HG03442 (cell line): Measurements from ENCODE around the gene RAET1E.
"Not testable (repeated sequence)": the region's sequence is repeated elsewhere in the genome, so short reads cannot be mapped to it uniquely, and the experiment has no call there.

Experiments
- ATAC-seq: cut with Tn5 transposase; IDR thresholded peaks from one replicate; pipeline ENCODE4 v1.9.1; 2021; ENCODE audit warnings: mild to moderate bottlenecking, moderate library complexity; ENCODE audit not compliant: unreplicated experiment

Gene RAET1E

DNA sequence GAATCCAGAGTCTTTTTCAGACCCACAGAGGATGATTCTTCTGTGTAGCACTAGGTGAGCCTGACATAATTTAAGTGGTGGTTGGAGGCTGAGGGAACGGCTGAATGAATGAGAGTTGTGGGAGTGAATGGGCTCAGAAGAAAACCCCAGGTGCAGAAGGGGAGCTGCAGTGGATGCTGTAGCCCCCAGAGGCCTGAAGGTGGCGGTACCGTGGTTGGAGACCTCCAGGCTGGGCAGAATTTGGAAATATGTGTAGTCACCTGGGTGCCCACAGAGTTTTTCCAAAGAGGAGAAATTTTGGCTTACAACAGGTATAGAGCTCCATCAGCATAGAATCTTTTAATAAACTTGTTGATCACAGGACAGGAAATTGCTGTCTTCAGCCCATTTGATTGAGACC is 31.5 kb upstream of the RAET1E start:
- ATAC-seq: no peak

GRCh38 chr6:149927025-149927424 is 29.1 kb upstream of the RAET1E start:
- ATAC-seq: not testable (repeated sequence)

GRCh38 chr6:149925974-149926777 is 28.3 kb upstream of the RAET1E start:
- ATAC-seq: no peak

- no peak for ATAC-seq
Measured at GRCh38 chr6:149925253-149925973, 27.5 kb upstream of the RAET1E start.

GRCh38 chr6:149924933-149925252 is 27.0 kb upstream of the RAET1E start:
- ATAC-seq: no peak

- ATAC-seq: no peak
Measured at GRCh38 chr6:149924206-149924932, 26.5 kb upstream of the RAET1E start.

GRCh38 chr6:149923327-149923986 is 25.5 kb upstream of the RAET1E start:
- no peak for ATAC-seq

DNA sequence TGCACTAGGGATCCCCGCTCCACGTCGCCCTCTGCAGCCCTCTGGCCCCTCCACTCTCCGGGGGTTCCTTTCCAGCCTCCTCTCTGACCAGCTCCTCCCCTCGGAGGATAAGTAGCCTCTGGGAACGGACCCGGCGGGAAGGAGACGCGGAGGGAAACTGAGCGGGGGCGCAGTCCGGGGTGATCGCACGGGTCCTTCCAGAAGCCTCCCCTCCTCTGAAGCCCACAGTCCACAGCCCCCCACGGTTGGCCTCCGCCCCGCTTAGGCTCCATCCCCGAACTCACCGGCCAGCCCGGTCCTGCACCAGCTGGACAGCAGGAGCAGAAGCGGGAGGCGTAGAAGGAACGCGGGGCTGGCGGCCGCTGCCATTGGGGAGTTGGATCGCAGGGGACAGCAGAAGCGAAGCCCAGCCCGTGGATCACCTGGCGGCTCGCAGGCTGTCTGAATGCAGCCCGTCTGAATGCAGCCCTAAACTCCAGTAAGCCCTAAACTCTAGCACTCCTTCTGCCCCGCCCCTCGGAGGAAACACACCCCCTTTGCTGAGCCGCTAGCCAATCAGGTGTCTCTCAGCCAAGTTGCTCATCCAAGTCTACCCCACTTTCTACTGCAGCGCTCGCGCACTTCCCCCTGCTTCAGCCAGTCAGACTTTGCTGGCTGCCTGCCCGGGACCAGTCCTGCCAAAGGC is 24.9 kb upstream of the RAET1E start, which contains the start of gene RAET1G:
RAET1G (minus strand) TSS at position 480 of the 685 bp plus-strand sequence; CDS start at position 369, 111 bp downstream.
- no peak for ATAC-seq

- ATAC-seq: not testable (repeated sequence)
Measured at GRCh38 chr6:149922091-149922490, 24.2 kb upstream of the RAET1E start.

DNA sequence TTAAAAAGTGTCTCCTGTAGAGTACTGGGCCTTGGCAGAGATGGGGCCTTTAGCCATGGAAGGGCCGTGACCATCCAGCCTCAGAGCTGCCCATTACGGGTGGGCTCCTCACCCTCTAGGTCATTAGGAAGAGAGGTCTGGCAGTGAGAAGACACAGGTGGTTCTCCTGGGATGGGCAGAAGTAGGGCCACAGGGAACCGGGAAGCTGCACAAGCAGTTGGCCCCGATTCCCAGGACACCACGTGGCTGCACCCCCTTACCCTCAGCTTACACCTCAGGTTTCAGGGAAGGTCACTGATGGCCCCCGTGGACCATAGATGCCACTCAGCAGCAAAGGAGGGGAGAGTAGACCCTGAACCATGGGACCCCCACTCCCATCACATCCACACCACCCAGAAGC is 23.4 kb upstream of the RAET1E start:
- no peak for ATAC-seq

DNA sequence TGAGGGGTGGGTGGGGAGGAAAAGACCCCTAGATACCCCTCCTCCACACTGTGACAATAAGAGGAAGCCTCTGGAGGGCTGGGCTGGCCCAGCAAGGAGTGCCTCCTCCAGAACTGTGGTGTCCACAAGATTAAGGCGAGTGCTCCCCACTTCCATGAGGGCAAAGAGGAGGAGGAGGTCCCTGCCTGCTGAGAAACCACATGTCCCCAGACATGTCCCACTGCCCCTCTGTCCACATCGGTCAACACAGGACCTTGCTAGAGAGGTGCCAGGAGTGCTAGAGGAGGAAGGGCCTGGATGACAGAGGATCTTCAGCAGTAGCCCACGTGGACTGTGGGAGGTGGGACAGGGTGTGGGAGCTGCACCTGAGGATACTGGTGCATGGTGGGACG is 21.9 kb upstream of the RAET1E start:
- ATAC-seq: no peak

GRCh38 chr6:149919126-149919833 is 21.4 kb upstream of the RAET1E start:
- not testable (repeated sequence) for ATAC-seq

- ATAC-seq: no peak
Measured at GRCh38 chr6:149918151-149918905, 20.4 kb upstream of the RAET1E start.

DNA sequence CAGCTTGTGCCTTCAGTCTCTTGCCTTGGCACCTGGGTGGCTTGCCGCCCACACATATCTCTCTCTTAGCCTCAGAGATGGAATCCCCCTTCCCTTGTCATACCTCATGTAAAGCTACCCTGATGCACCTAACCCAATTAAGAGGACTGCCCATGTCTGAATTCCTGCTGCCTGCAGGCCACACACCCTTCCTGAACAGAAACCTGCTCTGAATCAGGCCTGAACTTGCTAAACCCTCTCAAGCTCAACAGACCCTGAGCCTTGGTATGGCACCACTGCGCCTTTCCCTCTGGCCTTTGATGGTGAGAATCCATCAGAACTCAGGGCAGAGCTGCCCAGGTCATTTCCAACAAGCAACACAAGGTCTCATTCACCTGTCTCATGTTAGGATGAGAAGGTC is 19.8 kb upstream of the RAET1E start:
- ATAC-seq: no peak

- ATAC-seq: no peak
Measured at GRCh38 chr6:149915970-149916865, 18.3 kb upstream of the RAET1E start.

GRCh38 chr6:149913540-149914240 is 15.8 kb upstream of the RAET1E start:
- ATAC-seq: no peak

DNA sequence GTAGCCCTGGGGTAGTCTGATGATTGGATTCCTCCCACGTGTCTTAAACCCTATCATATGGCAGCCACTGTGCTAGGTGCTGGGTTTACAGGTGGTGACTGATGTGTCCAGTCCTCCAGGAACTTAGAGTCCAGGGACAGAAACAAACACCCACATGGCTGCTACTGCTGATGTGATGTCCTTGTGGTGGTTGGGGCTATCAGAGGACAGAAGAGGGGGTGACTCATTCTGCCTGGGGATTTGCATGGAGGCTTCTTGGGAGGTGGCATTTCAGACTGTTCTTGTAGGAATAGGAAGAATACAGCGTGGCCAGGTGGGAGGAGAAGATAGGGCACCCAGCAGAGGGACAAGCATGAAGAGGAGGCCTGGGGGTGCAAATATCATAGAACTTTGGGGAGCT is 15.2 kb upstream of the RAET1E start:
- no peak for ATAC-seq

DNA sequence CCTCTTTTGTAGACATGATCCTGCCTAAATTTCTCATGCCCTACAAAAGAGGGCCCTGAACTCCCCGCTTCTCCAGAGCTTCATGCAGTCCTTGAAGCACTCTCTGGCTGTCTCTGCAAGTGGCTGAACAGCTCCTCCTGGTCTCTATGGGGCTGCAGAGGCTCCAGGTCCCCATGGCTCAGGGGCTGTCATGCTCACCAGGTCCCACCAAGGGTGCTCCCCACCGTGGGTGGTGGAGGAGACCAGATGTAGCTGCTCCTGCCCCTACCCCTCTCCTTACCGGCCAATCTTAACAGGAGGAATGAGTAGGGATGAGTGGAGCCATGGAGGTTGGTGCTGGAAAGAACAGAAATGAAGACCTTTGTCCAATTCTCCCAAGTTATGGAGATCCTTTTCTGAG is 14.8 kb upstream of the RAET1E start:
- ATAC-seq: not testable (repeated sequence)
